T-cell (primary cell): ENCODE measurements around the gene ZNF774. TPM values are rescaled to one million over a fixed set of nuclear protein-coding genes. Genes with fewer than 3 reads are reported as not detected.

Experiments used
- ATAC-seq, 4 experiments: fragments of 200-7000 bp in 3 of 4; fragments of 150-1000 bp in 1 of 4; cut with Tn5 transposase; replicated peaks in 1 of 4; 1 replicate in 3 of 4; 2 replicates in 1 of 4; pipeline ENCODE4 v1.10.0; 2021; ENCODE audit warnings: moderate library complexity in 3 of 4, mild to moderate bottlenecking in 2 of 4, moderate number of reproducible peaks in 1 of 4
- CTCF ChIA-PET, 2 donors: fragments of 300-600 bp; sonication (Branson Sonifier 250); formaldehyde crosslinking; loops; one replicate each; lab custom pipeline; 2022; ENCODE audit warnings: antibody characterized with exemption in 2 of 2; lab: Charles Lee
- POLR2A ChIA-PET, 2 donors: fragments of 300-600 bp; sonication (Branson Sonifier 250); formaldehyde crosslinking; loops; one replicate each; lab custom pipeline; 2022; ENCODE audit warnings: antibody characterized with exemption in 2 of 2; lab: Charles Lee
- DNase-seq, 35 experiments: peaks; one replicate each; pipeline versions ENCODE4 v3.0.0 to v3.0.0-alpha.2; 2013 to 2023
- H3K27ac ChIP-seq: one replicate; pipeline ENCODE4 v1.5.1; 2013; ENCODE audit warnings: low read length
- H3K27me3 ChIP-seq, 2 experiments: replicated peaks in 1 of 2; 1 replicate in 1 of 2; 2 replicates in 1 of 2; pipeline versions ENCODE4 v1.6.1 to v1.7.0; 2013; ENCODE audit warnings: low read length in 1 of 2, mixed read lengths in 1 of 2; ENCODE audit not compliant: control insufficient read depth in 2 of 2, insufficient read depth in 2 of 2; ENCODE audit errors: extremely low read depth in 1 of 2
- H3K36me3 ChIP-seq, 2 donors: 1 replicate in 1 of 2; 2 replicates in 1 of 2; pipeline versions ENCODE4 v1.6.1 to v1.7.0; 2013; ENCODE audit warnings: low read length in 1 of 2; ENCODE audit not compliant: control insufficient read depth in 2 of 2, insufficient read depth in 1 of 2; ENCODE audit errors: extremely low read depth in 1 of 2
- H3K4me1 ChIP-seq, 2 experiments: 1 replicate in 1 of 2; 2 replicates in 1 of 2; pipeline versions ENCODE4 v1.6.1 to v1.7.0; 2013; ENCODE audit warnings: low read length in 2 of 2, mixed read lengths in 1 of 2; ENCODE audit not compliant: insufficient read depth in 2 of 2, control insufficient read depth in 1 of 2; ENCODE audit errors: extremely low read depth in 1 of 2
- H3K4me3 ChIP-seq, 2 donors: 1 replicate in 1 of 2; 2 replicates in 1 of 2; pipeline versions ENCODE4 v1.5.1 to v1.7.0; 2013; ENCODE audit warnings: mild to moderate bottlenecking in 2 of 2, low read length in 1 of 2, moderate library complexity in 1 of 2; ENCODE audit not compliant: control insufficient read depth in 1 of 2; ENCODE audit errors: extremely low read depth in 1 of 2
- H3K9me3 ChIP-seq: 2 replicates; pipeline ENCODE4 v1.7.0; 2013
- H3K27ac Mint-ChIP-seq, 2 donors: one replicate each; pipeline ENCODE4 v1.8.0; 2020 to 2021; ENCODE audit warnings: mild to moderate bottlenecking in 2 of 2, mixed read lengths in 2 of 2
- H3K27me3 Mint-ChIP-seq, 2 donors: one replicate each; pipeline ENCODE4 v1.8.0; 2021 to 2022; ENCODE audit warnings: mixed read lengths in 2 of 2
- H3K36me3 Mint-ChIP-seq: one replicate; pipeline ENCODE4 v1.8.0; 2021; ENCODE audit warnings: mixed read lengths
- H3K4me1 Mint-ChIP-seq, 3 donors: one replicate each; pipeline ENCODE4 v1.8.0; 2020 to 2022; ENCODE audit warnings: mixed read lengths in 3 of 3, mild to moderate bottlenecking in 1 of 3
- H3K4me3 Mint-ChIP-seq, 3 donors: one replicate each; pipeline ENCODE4 v1.8.0; 2020 to 2022; ENCODE audit warnings: mild to moderate bottlenecking in 3 of 3, mixed read lengths in 3 of 3, moderate library complexity in 3 of 3
- H3K9me3 Mint-ChIP-seq, 3 donors: one replicate each; pipeline ENCODE4 v1.8.0; 2020 to 2022; ENCODE audit warnings: mixed read lengths in 3 of 3
- WGBS: methylation state at CpG from one replicate; pipeline ENCODE4 v1.1.5; 2013; ENCODE audit warnings: missing lambda C conversion rate; ENCODE audit not compliant: insufficient coverage; 5-methylcytosine and 5-hydroxymethylcytosine counted together
- total RNA-seq, 35 experiments: library from RNA in 6 of 35; stranded (reverse) in 6 of 35; fragments of 120-200 nt in 1 of 35; gene quantifications; one replicate each; pipeline versions ENCODE4 v1.2.1 to v1.2.4 and lab custom pipeline; 2013 to 2026

ZNF774 gene
- total RNA-seq, 5 donors from 2014 or later (not counting 1 experiment from before 2014, with no cell fraction given) = 0.61 to 0.85 (median 0.70) TPM

GRCh38 chr15:90322538-90322937 is 29.5 kb upstream of the ZNF774 start:
- CTCF ChIA-PET = interaction anchor here (0.7 to 1.5 kb wide), 5 partner anchors 13 to 394 kb away, joined by 3 to 4 read pairs (median 4); no protein-coding TSS in a partner anchor
- Mint-ChIP-seq H3K36me3 (no peaks in the 10 kb centered on the region), H3K27me3 (peaks cover 0 to 3% of the 10 kb centered on the region in 2 donors), H3K9me3 (no peaks in the 10 kb centered on the region), H3K4me3 (no peak overlapping the region), H3K27ac (no peak overlapping the region), H3K4me1 (peaks cover 6 to 11% (median 6%) of the 10 kb centered on the region in 3 donors)
- Histone ChIP-seq H3K36me3 (no peaks in the 10 kb centered on the region), H3K9me3 (no peaks in the 10 kb centered on the region), H3K4me1 (peaks cover 4 to 6% of the 10 kb centered on the region in 2 experiments), H3K4me3 (no peak overlapping the region), H3K27ac (no peak overlapping the region), H3K27me3 (no peaks in the 10 kb centered on the region)
- WGBS = 91% methylated on average over 4 of the region's 4 CpGs
- DNase-seq (no peak), ATAC-seq (no peak)
- POLR2A ChIA-PET = no interaction called here

- no peak overlapping the region for H3K27ac Mint-ChIP-seq
- no peak overlapping the region for H3K4me3 Mint-ChIP-seq
- H3K9me3 Mint-ChIP-seq = no peaks in the 10 kb centered on the region
- Histone ChIP-seq H3K4me1 (no peaks in the 10 kb centered on the region), H3K9me3 (no peaks in the 10 kb centered on the region), H3K27ac (no peak overlapping the region), H3K4me3 (no peak overlapping the region), H3K36me3 (no peaks in the 10 kb centered on the region), H3K27me3 (no peaks in the 10 kb centered on the region)
- POLR2A ChIA-PET = no interaction called here
- ATAC-seq (no peak), DNase-seq (no peak)
- no peaks in the 10 kb centered on the region for H3K27me3 Mint-ChIP-seq
- 84% methylated on average over 4 of the region's 4 CpGs for WGBS
- no peaks in the 10 kb centered on the region for H3K4me1 Mint-ChIP-seq
- CTCF ChIA-PET = no interaction called here
- H3K36me3 Mint-ChIP-seq = no peaks in the 10 kb centered on the region
Observed at GRCh38 chr15:90325726-90326125, 26.4 kb upstream of the ZNF774 start.

- no peak for DNase-seq
- no peaks in the 10 kb centered on the region for H3K36me3 Mint-ChIP-seq
- CTCF ChIA-PET = no interaction called here
- Histone ChIP-seq H3K36me3 (no peaks in the 10 kb centered on the region), H3K9me3 (no peaks in the 10 kb centered on the region), H3K4me3 (no peak overlapping the region), H3K27ac (no peak overlapping the region), H3K27me3 (no peaks in the 10 kb centered on the region), H3K4me1 (no peaks in the 10 kb centered on the region)
- WGBS = 100% methylated on average over 1 of the region's 4 CpGs
- no peak overlapping the region for H3K27ac Mint-ChIP-seq
- no peaks in the 10 kb centered on the region for H3K4me1 Mint-ChIP-seq
- no peak overlapping the region for H3K4me3 Mint-ChIP-seq
- ATAC-seq = no peak
- POLR2A ChIA-PET = no interaction called here
- H3K27me3 Mint-ChIP-seq = no peaks in the 10 kb centered on the region
- no peaks in the 10 kb centered on the region for H3K9me3 Mint-ChIP-seq
Observed at GRCh38 chr15:90326441-90326840, 25.6 kb upstream of the ZNF774 start.

- Histone ChIP-seq H3K27me3 (no peaks in the 10 kb centered on the region), H3K9me3 (no peaks in the 10 kb centered on the region), H3K36me3 (no peaks in the 10 kb centered on the region), H3K27ac (no peak overlapping the region), H3K4me1 (no peaks in the 10 kb centered on the region), H3K4me3 (no peak overlapping the region)
- ATAC-seq (no peak), DNase-seq (no peak)
- Mint-ChIP-seq H3K4me3 (no peak overlapping the region), H3K4me1 (no peaks in the 10 kb centered on the region), H3K27me3 (no peaks in the 10 kb centered on the region), H3K36me3 (no peaks in the 10 kb centered on the region), H3K9me3 (no peaks in the 10 kb centered on the region), H3K27ac (no peak overlapping the region)
- WGBS = 37% methylated on average over 2 of the region's 6 CpGs
- POLR2A ChIA-PET = interaction anchor here in 1 of 2 donors (0.6 kb wide), 1 partner anchor 368 kb away, joined by 3 read pairs; no protein-coding TSS in a partner anchor
- CTCF ChIA-PET = no interaction called here
Observed at GRCh38 chr15:90327311-90327710, 24.8 kb upstream of the ZNF774 start.

GRCh38 chr15:90334304-90334731 is 17.8 kb upstream of the ZNF774 start:
- no peak overlapping the region for H3K4me3 Mint-ChIP-seq
- DNase-seq = no peak
- Histone ChIP-seq H3K4me1 (peaks cover 8 to 9% of the 10 kb centered on the region in 2 experiments), H3K27ac (no peak overlapping the region), H3K4me3 (no peak overlapping the region), H3K9me3 (no peaks in the 10 kb centered on the region), H3K36me3 (no peaks in the 10 kb centered on the region), H3K27me3 (no peaks in the 10 kb centered on the region)
- no peak overlapping the region for H3K27ac Mint-ChIP-seq
- ATAC-seq = no peak
- WGBS = no CpG with 5 or more reads among the region's 3 CpGs
- CTCF ChIA-PET = no interaction called here
- POLR2A ChIA-PET = no interaction called here
- H3K27me3 Mint-ChIP-seq = no peaks in the 10 kb centered on the region
- peaks cover 8 to 13% (median 12%) of the 10 kb centered on the region in 3 donors for H3K4me1 Mint-ChIP-seq
- H3K36me3 Mint-ChIP-seq = no peaks in the 10 kb centered on the region
- no peaks in the 10 kb centered on the region for H3K9me3 Mint-ChIP-seq

- Mint-ChIP-seq H3K36me3 (no peaks in the 10 kb centered on the region), H3K9me3 (no peaks in the 10 kb centered on the region), H3K27me3 (no peaks in the 10 kb centered on the region), H3K27ac (peak overlapping the region in 1 of 2 donors; percentile 79), H3K4me1 (peaks cover 8 to 13% (median 12%) of the 10 kb centered on the region in 3 donors), H3K4me3 (peak overlapping the region in 1 of 3 donors; percentile 52)
- CTCF ChIA-PET = interaction anchor here (0.6 to 1.1 kb wide), 5 partner anchors 16 to 144 kb away, joined by 3 to 5 read pairs (median 3); no protein-coding TSS in a partner anchor
- Histone ChIP-seq H3K4me3 (peak overlapping the region in 1 of 2 donors; percentile 40), H3K27ac (no peak overlapping the region), H3K36me3 (no peaks in the 10 kb centered on the region), H3K9me3 (no peaks in the 10 kb centered on the region), H3K4me1 (peaks cover 8 to 9% of the 10 kb centered on the region in 2 experiments), H3K27me3 (no peaks in the 10 kb centered on the region)
- ATAC-seq (peak; percentile 67 to 93 (median 76)), DNase-seq (peak in 16 of 35 experiments; percentile 2 to 38 (median 14))
- POLR2A ChIA-PET = no interaction called here
- WGBS = no CpG with 5 or more reads among the region's 5 CpGs
Observed at GRCh38 chr15:90336705-90337141, 15.4 kb upstream of the ZNF774 start.
